Tibial artery (tissue), 4 donors: ENCODE results near the gene TAGLN2.

Experiments used
- DNase-seq, 2 donors: peaks; one replicate each; pipeline ENCODE4 v3.0.0-alpha.2; 2019
- H3K27ac ChIP-seq, 2 donors: fragments of 200-600 bp; sonication (generic) in 1 of 2; 1 replicate in 1 of 2; 2 replicates in 1 of 2; pipeline ENCODE4 v1.5.1; 2018 to 2019; ENCODE audit warnings: mild to moderate bottlenecking in 1 of 2
- H3K27me3 ChIP-seq, 2 donors: fragments of 200-600 bp; sonication (generic) in 1 of 2; one replicate each; pipeline versions ENCODE4 v1.5.1 to v1.6.0; 2016 to 2019
- H3K36me3 ChIP-seq, 3 donors: fragments of 200-600 bp; sonication (generic) in 2 of 3; one replicate each; pipeline ENCODE4 v1.5.1; 2016 to 2019; ENCODE audit warnings: mild to moderate bottlenecking in 2 of 3
- H3K4me1 ChIP-seq, 4 donors: fragments of 200-600 bp; sonication (generic) in 2 of 4; 1 replicate in 3 of 4; 2 replicates in 1 of 4; pipeline ENCODE4 v1.5.1; 2016 to 2019
- H3K4me3 ChIP-seq, 2 donors: fragments of 200-600 bp; sonication (generic) in 1 of 2; 1 replicate in 1 of 2; 2 replicates in 1 of 2; pipeline ENCODE4 v1.5.1; 2018 to 2019; ENCODE audit warnings: mild to moderate bottlenecking in 2 of 2
- H3K9me3 ChIP-seq, 3 donors: fragments of 200-600 bp; sonication (generic) in 1 of 3; one replicate each; pipeline ENCODE4 v1.5.1; 2016 to 2019
- CTCF ChIP-seq, 2 experiments: fragments of 200-600 bp in 1 of 2; fragments of 450-650 bp in 1 of 2; IDR thresholded peaks; one replicate each; pipeline ENCODE4 v1.5.1; 2017 to 2019; ENCODE audit warnings: antibody characterized with exemption in 2 of 2, mild to moderate bottlenecking in 1 of 2, moderate library complexity in 1 of 2
- intact Hi-C: fragments of 100-400 bp; cut with DNase I; formaldehyde crosslinking; loops from one replicate; pipeline ENCODE4 v1.15.0; 2023; ENCODE audit warnings: low total_unique reads

Gene TAGLN2

GRCh38 chr1:159924025-159924790 is 1.1 kb downstream of the TAGLN2 start:
- Histone ChIP-seq H3K27ac (peak overlapping the region; percentile 94 to 97), H3K27me3 (no peaks in the 10 kb centered on the region), H3K9me3 (no peaks in the 10 kb centered on the region), H3K36me3 (peaks cover 11 to 16% (median 16%) of the 10 kb centered on the region in 3 donors), H3K4me1 (peaks cover 0 to 42% (median 32%) of the 10 kb centered on the region in 4 donors), H3K4me3 (peak overlapping the region; percentile 86 to 99)
- peak in 1 of 2 experiments; percentile 20 for TF ChIP-seq CTCF (IDR thresholded peaks at IDR 0.05)
- intact Hi-C loops, result loop anchor here (5.0 to 10.0 kb wide), 2 partner anchors 69 to 158 kb away; partner anchors contain the start of gene KCNJ9
- peak; percentile 92 to 96 for DNase-seq

GRCh38 chr1:159923203-159924024 is 1.9 kb downstream of the TAGLN2 start:
- peak overlapping the region; percentile 94 to 97 for H3K27ac ChIP-seq
- peak; percentile 92 to 94 for DNase-seq
- peak overlapping the region; percentile 86 to 99 for H3K4me3 ChIP-seq
- peaks cover 0 to 44% (median 32%) of the 10 kb centered on the region in 4 donors for H3K4me1 ChIP-seq
- intact Hi-C loops, result loop anchor here (5.0 to 10.0 kb wide), 2 partner anchors 69 to 159 kb away; partner anchors contain the start of gene KCNJ9
- H3K9me3 ChIP-seq, result no peaks in the 10 kb centered on the region
- H3K36me3 ChIP-seq, result peaks cover 19 to 24% (median 24%) of the 10 kb centered on the region in 3 donors
- TF ChIP-seq CTCF (IDR thresholded peaks at IDR 0.05), result no peak
- H3K27me3 ChIP-seq, result no peaks in the 10 kb centered on the region

GRCh38 chr1:159922511-159923202 is 2.6 kb downstream of the TAGLN2 start:
- peak; percentile 54 to 81 for DNase-seq
- no peaks in the 10 kb centered on the region for H3K27me3 ChIP-seq
- intact Hi-C loops, result loop anchor here (5.0 to 10.0 kb wide), 2 partner anchors 68 to 160 kb away; partner anchors contain the start of gene KCNJ9

GRCh38 chr1:159921700-159922504 is 3.4 kb downstream of the TAGLN2 start:
- DNase-seq, result no peak
- H3K9me3 ChIP-seq, result no peaks in the 10 kb centered on the region
- H3K4me3 ChIP-seq, result peak overlapping the region; percentile 86 to 99
- no peak for TF ChIP-seq CTCF (IDR thresholded peaks at IDR 0.05)
- H3K36me3 ChIP-seq, result peaks cover 23 to 35% (median 33%) of the 10 kb centered on the region in 3 donors
- peak overlapping the region; percentile 94 to 97 for H3K27ac ChIP-seq
- peaks cover 0 to 58% (median 39%) of the 10 kb centered on the region in 4 donors for H3K4me1 ChIP-seq
- H3K27me3 ChIP-seq, result no peaks in the 10 kb centered on the region
- intact Hi-C loops, result loop anchor here (5.0 to 10.0 kb wide), 2 partner anchors 67 to 160 kb away; partner anchors contain the start of gene KCNJ9

More at GRCh38 chr1:159922511-159923202, 2.6 kb downstream of the TAGLN2 start:
- Histone ChIP-seq H3K36me3 (peaks cover 23 to 31% (median 31%) of the 10 kb centered on the region in 3 donors), H3K9me3 (no peaks in the 10 kb centered on the region), H3K4me3 (peak overlapping the region; percentile 86 to 99), H3K4me1 (peaks cover 0 to 52% (median 35%) of the 10 kb centered on the region in 4 donors), H3K27ac (peak overlapping the region; percentile 94 to 97)
- TF ChIP-seq CTCF (IDR thresholded peaks at IDR 0.05), result no peak
